HG02588 (cell line): ENCODE data around the gene TIMM9.
A peak's percentile ranks its signal among the peaks of the same experiment; 100 is the strongest.
"Not testable (repeated sequence)": the region's sequence is repeated elsewhere in the genome, so short reads cannot be mapped to it uniquely, and the experiment has no call there.

ENCODE experiments used
- ATAC-seq: cut with Tn5 transposase; IDR thresholded peaks from one replicate; pipeline ENCODE4 v1.9.1; 2021; ENCODE audit warnings: mild to moderate bottlenecking, moderate library complexity; ENCODE audit not compliant: unreplicated experiment

TIMM9 gene, protein sequence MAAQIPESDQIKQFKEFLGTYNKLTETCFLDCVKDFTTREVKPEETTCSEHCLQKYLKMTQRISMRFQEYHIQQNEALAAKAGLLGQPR

DNA sequence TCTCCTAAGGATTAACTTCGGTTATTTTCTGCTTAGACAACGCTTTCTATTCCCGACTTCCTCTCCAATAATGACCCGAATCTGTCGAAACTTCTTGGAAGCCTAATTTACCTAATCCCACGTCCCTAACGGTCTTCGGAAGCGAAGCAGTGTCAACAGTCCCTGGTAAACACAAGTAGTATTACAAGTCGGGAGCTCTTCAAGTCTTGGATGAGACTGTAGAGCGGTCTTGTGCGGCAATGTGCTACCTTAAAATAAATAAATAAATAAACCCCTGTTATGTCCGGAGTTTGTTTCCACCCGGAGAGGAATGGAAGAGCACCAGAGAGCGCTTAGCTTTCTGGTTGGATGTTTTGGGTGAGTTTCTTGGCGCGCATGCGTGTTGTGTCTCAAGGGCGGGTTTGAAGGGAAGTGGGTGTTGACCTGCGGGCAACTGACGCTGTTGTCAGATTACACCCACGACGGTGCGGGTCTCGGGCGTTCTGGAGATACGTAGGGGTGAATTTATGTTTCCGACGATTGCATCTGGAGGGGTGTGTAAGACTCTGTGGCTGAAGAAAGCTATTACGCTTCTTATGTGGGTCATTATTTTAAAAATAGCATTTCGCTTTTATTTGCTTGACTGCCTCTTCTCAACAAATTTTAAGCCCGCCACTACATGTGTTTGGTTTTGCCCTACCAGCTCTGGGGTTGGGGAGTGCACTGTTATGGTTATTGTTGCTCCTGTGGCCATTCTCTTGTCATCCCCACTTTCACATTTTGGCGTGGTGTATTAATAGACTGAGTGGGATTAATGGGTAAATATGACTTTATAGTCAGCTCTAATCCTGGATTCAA is at the start of gene TIMM9, which contains the start of gene KIAA0586:
TIMM9 (minus strand) TSS at position 251 of the 837 bp plus-strand sequence. CDS start 15,586 bp downstream, outside the sequence.
KIAA0586 (plus strand) TSS at position 439 of the 837 bp plus-strand sequence. CDS start 546 bp downstream, outside the sequence.
- peak; percentile 85 for ATAC-seq

DNA sequence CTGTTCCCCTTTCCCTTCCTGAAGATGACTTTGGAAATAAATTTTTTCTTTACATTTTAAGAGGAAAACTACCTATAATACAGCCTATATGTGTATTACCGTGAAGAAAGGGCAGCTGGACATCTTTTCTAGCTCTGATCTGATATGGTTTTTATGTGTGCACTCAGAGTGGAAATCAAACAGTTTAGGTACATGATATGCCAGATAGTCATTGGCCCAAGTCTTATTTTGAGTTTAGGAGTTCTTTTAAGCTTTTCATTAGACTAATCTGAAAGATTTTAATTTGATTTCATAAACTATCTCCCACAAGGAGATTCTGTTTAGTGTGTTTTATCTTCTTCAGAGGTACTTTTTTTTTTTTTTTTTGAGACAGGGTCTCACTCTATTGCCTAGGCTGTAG is 49.0 kb upstream of the TIMM9 start:
- ATAC-seq: no peak

DNA sequence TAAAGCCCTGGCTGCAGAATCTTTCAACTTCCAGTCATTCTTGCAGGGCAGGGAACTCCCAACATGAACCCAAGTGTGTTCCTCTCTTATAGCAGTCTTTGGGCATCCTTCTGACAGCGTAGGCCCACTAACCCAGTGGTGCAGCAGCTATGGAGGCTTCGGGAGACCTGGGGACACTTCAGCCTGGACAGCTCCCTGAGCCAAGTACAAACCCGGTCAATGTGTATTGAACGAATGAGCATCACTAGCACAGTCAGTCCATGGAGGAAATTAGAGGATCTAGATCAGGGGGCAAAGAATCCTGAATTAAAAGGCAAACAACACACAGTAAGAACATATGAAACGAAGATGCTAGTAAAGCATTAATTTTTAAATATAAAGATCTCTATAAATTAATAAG is 42.0 kb upstream of the TIMM9 start:
- ATAC-seq: no peak

DNA sequence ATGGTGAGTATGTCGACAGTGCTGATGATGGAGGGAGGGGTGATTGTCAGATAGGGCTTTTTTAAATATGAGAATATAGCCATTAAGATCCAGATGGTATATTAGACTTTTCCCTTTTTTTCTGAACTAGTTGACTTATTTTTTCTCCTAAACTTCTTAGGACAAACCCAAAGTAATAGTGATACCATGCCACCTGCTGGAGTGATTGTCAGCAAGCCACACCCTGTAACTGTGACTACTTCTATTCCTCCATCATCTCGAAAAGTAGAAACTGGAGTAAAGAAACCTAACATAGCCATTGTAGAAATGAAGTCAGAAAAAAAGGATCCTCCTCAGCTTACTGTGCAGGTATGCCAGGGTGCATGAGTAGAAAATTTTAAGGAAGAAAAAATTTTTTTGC is 40.2 kb upstream of the TIMM9 start:
- ATAC-seq: no peak

DNA sequence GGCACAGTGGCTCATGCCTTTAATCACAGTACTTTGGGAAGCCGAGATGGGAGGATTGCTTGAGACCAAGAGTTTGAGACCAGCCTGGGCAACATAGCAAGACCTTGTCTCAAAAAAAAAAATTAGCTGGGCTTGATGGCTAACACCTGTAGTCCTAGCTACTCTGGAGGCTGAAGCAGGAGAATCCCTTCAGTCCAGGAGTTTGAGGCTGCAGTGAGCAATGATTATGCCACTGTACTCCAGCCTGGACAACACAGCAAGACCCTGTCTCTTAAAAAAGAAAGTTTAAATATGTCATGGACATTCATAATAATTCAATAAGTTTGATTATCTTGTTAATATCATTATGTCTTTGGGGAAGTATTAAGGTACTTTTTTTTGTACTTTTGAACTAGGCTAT is 39.1 kb upstream of the TIMM9 start:
- ATAC-seq: no peak

DNA sequence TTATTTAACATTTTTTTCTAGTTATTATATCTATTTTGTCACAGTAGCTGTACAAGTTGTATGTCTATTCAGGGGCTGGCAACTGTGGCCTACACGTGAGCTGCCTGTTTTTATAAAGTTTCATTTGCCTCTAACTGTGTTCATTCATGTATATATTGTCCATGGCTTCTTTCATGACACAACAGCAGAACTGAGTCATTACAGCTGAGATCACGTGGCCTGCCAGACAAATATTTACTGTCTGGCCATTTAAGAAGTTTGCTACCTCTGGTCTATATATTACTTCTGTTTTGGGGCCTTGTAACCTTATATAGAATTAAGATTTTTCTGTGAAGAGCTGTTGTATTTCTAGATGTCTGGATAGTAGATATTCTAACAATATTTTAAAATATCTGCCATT is 38.1 kb upstream of the TIMM9 start:
- ATAC-seq: no peak

DNA sequence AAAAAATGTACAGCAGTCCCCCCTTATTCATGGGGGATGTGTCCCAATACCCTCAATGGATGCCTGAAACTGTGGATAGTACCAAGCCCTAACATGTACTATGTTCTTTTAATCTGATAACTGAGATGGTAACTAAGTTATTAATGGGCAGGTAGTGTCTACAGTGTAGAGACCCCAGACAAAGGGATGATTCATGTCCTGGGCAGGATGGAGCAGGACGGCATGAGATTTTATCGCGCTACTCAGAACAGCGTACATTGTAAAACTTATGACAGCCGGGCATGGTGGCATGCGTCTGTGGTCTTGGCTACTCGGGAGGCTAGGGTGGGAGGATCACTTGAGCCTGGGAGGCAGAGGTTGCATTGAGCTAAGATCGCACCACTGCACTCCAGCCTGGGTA is 37.3 kb upstream of the TIMM9 start:
- ATAC-seq: no peak

DNA sequence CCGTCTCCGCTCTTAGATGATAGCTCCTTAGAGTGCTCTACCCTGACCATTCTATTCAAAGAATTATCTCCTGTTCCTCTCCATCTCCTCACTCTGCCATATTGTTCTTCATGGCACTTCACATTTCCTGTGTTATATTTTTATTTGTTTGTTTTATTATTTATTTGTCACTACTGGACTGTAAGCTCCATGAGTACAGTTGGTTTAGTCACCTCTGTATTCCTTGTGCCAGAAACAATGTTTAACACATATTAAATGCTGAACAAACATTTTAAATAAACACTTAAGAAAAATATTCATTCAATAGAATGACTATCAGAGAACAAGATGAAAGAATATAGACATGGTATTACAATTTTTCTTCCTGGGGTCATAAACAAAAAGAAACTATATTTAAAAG is 35.8 kb upstream of the TIMM9 start:
- ATAC-seq: no peak

DNA sequence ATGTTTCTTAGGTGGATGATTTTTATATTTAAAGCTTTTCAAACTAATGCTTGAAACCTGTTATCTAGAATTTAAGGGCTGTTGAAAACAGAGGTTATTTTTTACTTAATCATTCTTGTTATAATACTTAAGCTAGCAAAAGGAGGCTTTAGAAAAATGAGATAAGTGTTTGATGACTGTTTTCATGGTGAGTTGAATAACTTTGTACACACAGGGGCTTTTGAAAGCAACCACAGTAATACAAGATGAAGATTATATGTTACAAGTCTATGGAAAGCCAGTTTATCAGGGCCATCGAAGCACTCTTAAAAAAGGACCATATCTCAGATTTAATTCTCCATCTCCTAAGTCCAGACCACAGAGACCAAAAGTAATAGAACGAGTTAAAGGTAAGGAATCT is 33.4 kb upstream of the TIMM9 start:
- ATAC-seq: no peak

DNA sequence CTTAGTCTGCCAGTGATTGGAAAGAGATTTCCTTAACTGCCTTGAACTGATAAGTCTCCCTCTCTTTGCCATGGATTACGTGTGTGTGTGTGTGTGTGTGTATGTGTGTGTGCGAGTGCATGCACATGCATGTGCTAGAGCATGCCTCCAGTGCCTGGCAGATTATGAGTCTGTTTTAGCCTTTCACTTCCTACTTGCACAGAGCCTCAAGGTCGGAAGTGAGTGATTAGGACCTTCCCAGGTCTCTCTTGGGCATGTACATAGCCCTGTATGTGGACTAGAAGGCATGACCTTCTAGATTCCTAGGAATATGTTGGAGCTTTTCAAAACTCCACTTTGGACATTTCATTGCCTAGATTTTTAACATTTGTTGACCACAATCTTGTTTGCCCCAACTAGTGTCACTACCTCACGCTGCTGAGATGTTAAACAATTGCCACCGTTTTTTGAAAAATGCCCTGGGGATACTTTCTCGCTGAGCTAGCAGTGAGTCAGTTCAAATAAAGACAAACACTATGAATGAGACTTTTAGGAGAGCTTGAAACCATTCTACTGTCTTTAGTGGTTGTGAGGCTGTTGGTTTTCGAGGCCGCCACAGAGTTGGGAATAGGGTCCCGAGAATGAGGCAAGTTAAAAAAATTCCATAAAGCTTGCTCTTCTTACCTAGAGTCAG is 28.4 kb upstream of the TIMM9 start:
- no peak for ATAC-seq

DNA sequence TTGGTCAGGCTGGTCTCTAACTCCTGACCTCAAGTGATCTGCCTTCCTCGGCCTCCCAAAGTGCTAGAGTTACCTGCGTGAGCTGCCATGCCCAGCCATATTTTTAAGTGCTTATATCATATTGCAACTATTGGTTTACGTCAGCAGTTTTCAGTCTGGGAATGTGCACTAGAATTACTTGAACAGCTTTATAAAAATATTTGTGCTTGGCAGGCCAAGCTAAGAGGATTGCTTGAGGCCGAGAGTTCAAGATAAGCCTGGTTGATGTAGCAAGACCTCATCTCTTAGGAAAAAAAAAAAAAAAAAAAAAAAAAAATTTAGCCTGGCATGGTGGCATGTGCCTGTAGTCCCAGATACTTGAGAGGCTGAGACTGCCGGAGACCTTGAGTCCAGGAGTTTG is 17.3 kb upstream of the TIMM9 start:
- no peak for ATAC-seq

DNA sequence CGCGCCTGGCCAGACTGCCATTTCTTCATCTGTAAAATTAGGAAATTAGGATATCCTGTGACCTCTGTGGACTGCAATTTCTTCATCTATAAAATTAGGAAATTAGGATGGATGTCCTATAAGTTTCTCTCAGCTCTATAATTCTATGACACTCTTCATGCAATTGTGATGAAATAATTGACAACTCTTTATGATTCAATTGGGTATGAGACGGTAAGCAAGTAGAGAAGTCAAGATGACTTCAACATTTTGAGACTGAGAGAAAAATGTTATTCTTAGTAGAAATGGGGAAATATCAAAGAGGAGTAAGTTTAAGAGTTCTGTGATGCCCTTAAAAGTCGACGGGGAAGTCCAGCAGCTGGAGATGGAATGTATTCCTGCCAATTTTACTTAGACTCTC is 12.1 kb upstream of the TIMM9 start:
- no peak for ATAC-seq

DNA sequence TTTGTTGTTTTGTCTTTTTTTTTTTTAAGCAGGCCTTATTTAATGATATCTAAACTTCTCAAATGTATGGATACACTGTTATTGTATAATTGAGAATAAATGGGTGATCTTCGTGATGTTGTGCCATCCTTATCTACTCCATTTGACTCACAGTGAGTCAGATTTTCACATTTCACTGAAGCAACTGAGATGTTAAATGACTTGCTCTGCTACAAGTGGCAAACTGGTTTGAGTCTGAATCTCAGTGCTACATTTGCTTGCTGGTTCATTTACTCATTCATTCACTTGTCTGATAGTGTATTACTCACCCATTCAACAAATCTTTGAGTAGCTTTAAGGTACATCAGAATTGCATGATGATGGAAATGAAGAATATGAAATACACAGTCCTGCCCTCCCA is 2.8 kb upstream of the TIMM9 start:
- no peak for ATAC-seq

DNA sequence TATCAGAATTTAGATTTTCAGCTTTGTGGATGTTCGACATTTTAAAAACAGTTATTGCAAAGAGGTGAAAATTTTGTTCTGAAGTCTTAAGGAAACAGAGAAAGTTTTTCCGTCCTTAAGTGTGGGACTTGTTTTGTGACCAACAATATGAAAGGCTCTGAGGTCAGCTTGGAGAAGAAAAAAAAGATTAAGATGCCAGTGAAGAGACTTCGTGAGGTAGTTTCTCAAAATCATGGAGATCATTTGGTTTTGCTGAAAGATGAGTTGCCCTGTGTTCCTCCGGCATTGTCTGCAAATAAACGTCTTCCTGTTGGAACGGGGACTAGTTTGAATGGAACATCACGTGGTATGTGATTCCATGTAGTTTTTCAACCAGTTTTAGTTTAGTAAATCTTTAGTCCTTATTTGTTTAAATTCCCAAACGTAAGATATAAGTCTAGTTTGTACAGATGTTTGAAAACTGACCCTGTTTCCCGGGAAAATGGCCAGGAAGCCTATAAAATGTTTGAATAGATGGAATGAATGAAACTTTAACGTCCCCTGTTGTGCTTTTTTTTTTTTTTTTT is 870 bp upstream of the TIMM9 start:
- no peak for ATAC-seq

DNA sequence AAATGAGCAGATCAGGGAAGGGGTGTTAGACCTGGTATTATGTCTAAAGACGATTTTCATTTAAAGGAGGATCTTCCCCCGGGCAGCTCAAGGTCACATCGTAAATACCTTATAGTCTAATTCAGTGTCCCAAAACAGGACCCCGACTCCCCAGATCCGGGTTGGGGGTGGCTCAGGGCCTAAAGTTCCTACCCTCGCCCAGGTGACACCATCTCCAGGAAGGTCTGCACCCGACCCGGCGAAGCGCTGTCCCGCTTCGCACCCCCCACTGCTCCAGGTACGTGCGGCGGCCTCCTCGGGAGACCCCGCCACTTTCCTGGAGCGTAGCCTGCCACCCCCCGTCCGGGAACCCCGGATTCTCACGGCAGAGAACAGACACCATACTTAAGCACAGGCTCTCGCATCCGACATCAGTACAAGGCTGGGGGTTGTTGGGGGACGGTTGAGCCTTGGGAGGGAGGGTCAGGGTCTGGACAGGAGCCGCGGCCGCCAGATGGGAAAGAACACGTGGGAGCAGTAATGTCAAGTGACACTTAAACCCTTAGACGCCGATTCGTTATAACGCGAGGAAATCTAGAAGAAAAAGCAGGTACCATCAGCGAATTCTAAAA is 556 bp downstream of the TIMM9 start:
- peak; percentile 44 for ATAC-seq

DNA sequence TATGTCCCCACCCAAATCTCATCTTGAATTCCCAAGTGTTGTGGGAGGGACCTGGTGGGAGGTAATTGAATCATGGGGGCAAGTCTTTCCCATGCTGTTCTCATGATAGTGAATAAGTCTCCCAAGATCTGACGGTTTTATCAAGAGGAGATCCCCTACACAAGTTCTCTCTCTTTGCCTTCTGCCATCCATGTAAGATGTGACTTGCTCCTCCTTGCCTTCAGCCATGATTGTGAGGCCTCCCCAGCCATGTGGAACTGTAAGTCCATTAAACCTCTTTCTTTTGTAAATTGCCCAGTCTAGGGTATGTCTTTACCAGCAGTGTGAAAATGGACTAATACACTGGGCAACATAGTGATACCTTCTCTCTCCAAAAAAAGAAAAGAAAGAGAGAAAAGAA is 10.4 kb downstream of the TIMM9 start:
- ATAC-seq: not testable (repeated sequence)

DNA sequence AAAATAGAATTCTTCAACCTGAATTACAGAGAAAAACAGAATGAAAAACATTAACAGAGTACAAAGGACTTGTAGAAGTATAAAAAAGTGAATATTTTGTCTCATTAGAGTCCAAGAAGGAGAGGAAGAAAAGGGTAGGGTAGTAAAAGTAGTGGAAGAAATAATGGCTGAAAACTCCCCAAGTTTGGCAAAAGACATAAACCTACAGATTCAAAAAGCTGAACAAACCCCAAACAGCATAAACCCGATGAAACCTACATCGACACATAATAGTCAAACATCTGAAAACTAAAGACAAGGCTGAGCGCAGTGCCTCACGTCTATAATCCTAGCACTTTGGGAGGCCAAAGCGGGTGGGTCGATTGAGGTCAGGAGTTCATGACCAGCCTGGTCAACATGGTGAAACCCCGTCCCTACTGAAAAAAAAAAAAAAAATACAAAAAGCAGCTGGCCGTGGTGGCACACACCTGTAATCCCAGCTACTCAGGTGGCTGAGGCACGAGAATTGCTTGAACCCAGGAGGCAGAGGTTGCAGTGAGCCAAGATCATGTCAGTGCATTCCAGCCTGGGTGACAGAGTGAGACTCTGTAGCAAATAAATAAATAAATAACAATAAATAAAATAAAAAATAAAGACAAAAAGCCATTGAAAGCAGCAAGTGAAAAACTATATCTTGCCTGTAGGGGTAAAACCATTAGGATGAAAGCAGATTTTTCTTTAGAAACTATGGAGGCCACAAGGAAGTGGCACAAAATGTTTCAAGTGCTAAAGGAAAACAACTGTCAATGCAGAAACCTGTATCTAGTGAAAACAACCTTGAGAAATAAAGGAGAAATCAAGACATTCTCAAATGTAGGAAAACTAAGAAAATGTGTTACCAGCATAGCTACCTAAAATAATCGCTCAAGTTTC is 11.4 kb downstream of the TIMM9 start:
- no peak for ATAC-seq

DNA sequence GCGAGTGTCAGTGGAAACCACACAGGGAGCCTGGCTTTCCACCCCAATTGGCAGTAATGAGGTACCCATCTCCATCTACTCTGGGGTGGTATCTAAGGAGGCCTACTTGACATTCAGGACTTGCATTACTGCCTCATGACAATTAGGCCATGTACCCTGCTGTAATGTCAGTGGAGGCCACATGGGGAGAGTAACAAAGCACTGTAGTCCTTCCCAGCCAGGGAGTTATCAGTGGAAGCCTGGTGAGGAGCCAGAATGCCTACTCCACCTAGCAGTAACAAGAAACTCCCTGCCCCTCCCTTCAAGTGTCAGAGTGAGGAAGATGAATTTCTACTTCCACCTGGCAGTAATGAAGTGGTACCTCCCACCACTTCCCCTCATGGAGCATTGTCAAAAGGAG is 12.5 kb downstream of the TIMM9 start:
- no peak for ATAC-seq

DNA sequence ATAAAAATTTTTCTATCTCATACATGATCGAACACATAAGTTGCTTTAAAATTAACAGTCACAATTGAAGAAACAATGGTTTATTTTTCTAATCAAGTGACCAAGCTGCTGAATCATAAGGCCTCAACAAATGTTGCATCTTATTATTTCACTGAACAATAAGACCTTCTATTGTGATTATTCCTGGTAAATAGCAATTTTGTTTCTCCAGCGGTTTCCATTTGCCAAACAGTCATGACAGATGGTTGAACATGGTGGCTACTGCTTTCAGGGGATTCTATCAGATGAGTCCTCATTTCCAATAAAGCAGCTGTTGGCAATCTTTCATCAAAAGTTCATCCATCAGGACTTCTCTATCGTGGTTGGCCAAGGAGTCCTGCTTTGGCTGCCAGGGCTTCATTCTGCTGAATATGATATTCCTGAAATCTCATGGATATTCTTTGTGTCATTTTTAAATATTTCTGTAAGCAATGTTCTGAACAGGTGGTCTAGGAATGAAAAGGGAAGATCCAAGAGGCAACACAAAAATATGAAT is 18.6 kb downstream of the TIMM9 start:
- ATAC-seq: no peak

DNA sequence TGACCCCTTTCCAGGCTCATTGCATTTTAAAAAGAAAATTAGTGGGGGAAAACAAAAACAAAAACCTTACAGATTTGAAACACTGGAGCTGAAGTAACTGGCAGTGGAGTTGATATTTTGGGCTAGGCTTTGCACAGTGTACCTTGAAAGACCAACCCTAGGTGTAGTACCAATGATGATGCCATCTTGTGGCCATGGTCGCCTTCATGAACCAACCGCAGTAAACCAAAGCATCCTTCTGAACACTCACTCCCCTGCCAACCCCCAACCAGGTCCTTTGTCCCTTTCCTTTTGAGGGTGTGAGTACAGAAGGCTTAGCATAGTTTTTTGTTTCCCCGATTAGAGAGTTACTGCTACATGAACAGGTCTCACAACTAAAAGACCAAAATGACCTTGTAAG is 25.7 kb downstream of the TIMM9 start:
- no peak for ATAC-seq
